GM12872 (cell line): Measurements from ENCODE around the gene TRAPPC2L.

Experiments used
- CTCF ChIP-seq: IDR thresholded peaks from 3 replicates; pipeline ENCODE4 v1.5.1; 2011; ENCODE audit warnings: low read depth, mild to moderate bottlenecking, low read length, moderate library complexity; ENCODE audit not compliant: insufficient read depth

Gene TRAPPC2L

GRCh38 chr16:88810912-88811768 is 45.8 kb upstream of the TRAPPC2L start:
- no peak for TF ChIP-seq CTCF

GRCh38 chr16:88811769-88812512 is 45.0 kb upstream of the TRAPPC2L start, which contains the start of gene APRT:
Gene APRT, minus strand, starts transcription at chr16:88811928. Its CDS starts 29 bp downstream, at chr16:88811899.
- TF ChIP-seq CTCF, result peak; percentile 16; the same call in 1 of the 3 replicates

GRCh38 chr16:88812513-88813268 is 44.2 kb upstream of the TRAPPC2L start:
- TF ChIP-seq CTCF, result no peak

GRCh38 chr16:88813269-88814143 is 43.4 kb upstream of the TRAPPC2L start:
- TF ChIP-seq CTCF, result no peak

GRCh38 chr16:88814144-88814502 is 42.8 kb upstream of the TRAPPC2L start:
- no peak for TF ChIP-seq CTCF

- no peak for TF ChIP-seq CTCF
Observed at GRCh38 chr16:88815227-88815626, 41.7 kb upstream of the TRAPPC2L start.
